Stimulated activated CD4-positive, alpha-beta T cell treated with anti-CD3 and anti-CD28 coated beads, Interleukin-4, amount 100 ng/mL, for 48 hours (primary cell): ENCODE data around the gene OR52N2.

Experiments
- DNase-seq, 2 donors: peaks; one replicate each; pipeline ENCODE4 v3.0.0-alpha.2; 2020; ENCODE audit warnings: low read depth in 2 of 2

OR52N2 gene

DNA sequence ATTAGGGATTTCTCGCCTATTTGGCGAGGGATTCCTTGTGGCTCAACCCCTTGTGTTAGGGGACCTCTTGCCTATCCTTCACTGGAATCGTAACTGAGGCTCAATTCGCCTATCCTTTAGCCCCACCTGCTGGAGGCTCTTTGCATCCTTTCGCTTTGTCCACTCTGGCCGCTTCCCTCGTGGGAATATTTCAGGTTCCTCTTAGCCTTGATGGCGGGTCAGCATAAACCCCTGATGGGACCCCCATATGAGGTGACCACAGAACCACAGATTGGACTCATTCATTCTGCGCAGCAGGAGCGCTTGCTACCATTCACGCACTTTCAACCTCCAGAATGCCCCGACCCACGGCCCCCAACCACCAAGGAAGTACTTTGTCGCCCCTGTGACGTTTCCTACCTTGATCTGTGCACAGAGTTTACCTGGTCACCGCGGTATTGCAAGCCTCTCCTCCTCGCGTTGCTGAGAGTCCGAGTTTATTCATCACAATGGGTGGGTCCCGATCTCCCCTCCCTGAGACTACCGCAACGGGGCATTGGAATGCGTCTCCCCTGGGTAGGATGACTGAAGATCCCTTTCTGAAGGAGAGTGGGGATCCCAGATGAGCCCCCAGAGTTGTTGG, at the start of gene OR52N2:
Gene OR52N2, plus strand, starts transcription at position 425 of the 622 bp plus-strand sequence. CDS start 11,412 bp downstream, outside the sequence.
- DNase-seq: peak; percentile 49 to 57

GRCh38 chr11:5767056-5767455, 41.7 kb upstream of the OR52N2 start:
- DNase-seq: no peak

- DNase-seq: no peak
These were observed 25.5 kb upstream of the OR52N2 start, which contains the start of gene OR52N5 for GRCh38 chr11:5783255-5783654. TSS of gene OR52N5 (minus strand) at chr11:5783355. CDS start at chr11:5778634, 4,721 bp downstream.

GRCh38 chr11:5791165-5791564, 17.6 kb upstream of the OR52N2 start, which contains the start of gene OR52N1:
TSS of gene OR52N1 (minus strand) at chr11:5791265. CDS start at chr11:5788816, 2,449 bp downstream.
- DNase-seq: no peak

- DNase-seq: no peak
These were observed 12.2 kb upstream of the OR52N2 start for GRCh38 chr11:5796541-5796940.

DNA sequence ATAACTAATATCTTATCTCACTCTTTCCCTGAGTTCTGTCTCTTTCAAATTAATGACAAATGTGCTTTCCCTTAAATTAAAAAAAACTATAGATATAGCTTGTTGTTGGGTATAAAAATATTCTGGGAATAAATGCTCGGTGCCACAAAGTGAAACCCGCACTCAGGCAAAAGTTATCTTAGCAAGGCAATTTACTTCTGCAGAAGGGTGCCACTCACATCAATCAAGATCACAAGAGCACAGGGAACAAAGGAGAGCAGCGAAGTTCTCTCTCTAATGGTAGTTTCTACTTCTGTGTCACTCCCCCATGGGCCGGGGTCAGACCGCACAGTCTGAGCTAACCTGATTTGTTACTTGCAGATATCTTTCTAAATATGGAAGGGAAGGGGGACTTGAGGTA, 4.7 kb upstream of the OR52N2 start:
- no peak for DNase-seq

- no peak for DNase-seq
These were observed 1.1 kb upstream of the OR52N2 start for GRCh38 chr11:5807580-5807979.

- no peak for DNase-seq
These were observed 397 bp downstream of the OR52N2 start for GRCh38 chr11:5809122-5809519.

DNA sequence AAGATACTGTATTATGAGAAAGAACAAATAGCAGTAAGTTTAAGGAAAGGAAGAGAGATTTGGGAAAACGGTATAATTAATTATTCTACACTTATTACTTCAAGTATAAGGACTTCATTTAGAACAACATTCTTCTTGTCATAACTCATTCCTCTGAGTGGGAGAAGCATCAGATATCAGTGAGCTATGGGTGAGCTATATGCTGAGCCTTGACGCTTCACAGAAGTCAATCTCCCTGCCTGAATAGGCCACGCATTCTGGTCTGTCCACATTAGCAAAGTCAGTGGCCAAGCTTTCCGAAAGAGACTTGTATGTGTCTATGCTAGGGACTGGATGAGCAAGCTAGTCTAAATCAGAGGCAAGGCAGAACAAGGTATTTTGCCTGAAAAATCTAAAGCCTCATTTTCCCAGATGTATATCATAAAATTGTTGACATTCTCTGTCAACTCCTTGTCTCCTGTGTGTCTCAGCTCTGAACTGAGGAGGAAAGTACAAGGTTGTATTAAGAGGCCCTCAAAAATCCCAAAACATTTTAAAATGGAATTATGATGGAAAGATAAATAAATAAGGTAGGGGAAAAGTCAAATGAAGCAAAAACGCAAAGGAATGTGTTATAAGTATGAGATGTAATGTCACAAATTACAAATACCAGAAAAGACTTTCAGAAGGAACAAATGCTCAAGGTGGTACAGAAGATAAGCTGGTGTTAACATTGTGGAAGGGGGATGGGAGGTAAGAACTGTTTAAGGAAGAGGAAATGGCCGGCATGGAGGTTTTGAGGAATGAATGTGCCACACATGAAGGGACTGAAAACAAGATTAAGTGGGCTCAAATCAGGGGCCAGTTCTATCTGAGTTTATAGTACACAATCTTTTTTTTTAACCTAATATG, 1.4 kb downstream of the OR52N2 start:
- DNase-seq: no peak

GRCh38 chr11:5815534-5815933, 6.8 kb downstream of the OR52N2 start:
- no peak for DNase-seq

- DNase-seq: no peak
These were observed 9.6 kb downstream of the OR52N2 start for GRCh38 chr11:5818245-5818886.

GRCh38 chr11:5831196-5831829, 22.6 kb downstream of the OR52N2 start:
- no peak for DNase-seq

- DNase-seq: no peak
These were observed 24.7 kb downstream of the OR52N2 start for GRCh38 chr11:5833446-5833845.

GRCh38 chr11:5837695-5838094, 29.0 kb downstream of the OR52N2 start:
- no peak for DNase-seq

DNA sequence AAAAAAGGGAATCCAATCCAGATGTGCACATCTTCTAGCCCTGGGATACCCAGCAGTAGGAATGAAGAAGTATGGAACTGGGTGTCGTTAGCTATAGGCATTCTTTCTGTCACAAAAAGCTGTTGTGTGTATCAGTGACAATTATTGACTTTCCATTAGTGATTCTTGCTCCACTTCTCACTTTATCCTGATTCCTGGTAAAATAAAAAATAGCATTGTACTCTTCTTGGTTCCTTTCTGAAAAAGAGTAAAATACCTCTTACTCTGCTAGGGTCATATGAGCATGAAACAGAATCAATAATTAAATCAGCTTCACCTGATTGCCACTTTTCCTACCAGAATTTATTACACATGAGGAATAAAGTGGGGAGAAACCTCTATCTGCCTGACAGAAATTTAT, 33.1 kb downstream of the OR52N2 start, which contains the start of gene OR52E6:
Gene OR52E6, minus strand, starts transcription at position 101 of the 400 bp plus-strand sequence. Its CDS starts 0 bp downstream, at position 101.
- DNase-seq: no peak

DNA sequence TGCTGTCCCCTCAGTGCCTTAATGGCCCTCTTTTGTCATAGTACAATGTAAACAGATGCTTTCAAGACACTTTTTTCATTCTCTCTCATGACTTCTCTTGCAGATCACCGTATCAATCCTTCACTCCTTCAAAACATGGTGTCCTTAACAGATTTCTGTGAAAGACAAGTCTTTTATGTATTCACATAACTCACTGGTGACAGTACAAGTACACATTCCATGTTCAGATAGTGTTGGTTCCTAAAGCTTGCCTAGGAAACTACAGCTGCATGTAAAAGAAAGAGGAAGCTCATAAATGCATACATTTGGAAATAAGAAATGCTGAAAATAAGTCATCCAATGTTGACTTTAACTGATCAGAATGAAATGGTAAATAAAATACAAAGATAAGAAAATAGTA, 38.0 kb downstream of the OR52N2 start:
- no peak for DNase-seq

GRCh38 chr11:5847711-5848110, 39.0 kb downstream of the OR52N2 start:
- DNase-seq: no peak

- DNase-seq: no peak
These were observed 42.3 kb downstream of the OR52N2 start for GRCh38 chr11:5851002-5851401.

DNA sequence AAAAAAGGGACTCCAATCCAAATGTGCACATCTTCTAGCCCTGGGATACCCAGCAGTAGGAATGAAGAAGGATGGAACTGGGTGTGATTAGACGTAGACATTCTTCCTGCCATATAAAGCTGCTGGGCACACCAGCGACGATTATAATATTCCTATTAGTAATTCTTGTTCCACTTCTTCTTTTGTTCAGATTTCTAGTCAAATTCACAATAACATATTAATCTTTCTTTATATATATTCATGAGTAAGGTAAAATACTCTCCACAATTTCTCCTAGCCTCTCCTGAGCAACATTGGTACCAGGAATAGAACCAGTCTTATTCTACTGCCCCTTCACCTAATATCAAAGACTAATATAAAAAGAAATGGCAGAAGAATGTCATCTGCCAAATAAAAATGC, 48.9 kb downstream of the OR52N2 start, which contains the start of gene OR52E8:
Gene OR52E8, minus strand, starts transcription at position 101 of the 400 bp plus-strand sequence. Its CDS starts 0 bp downstream, at position 101.
- DNase-seq: no peak

- no peak for DNase-seq
These were observed 57.1 kb downstream of the OR52N2 start for GRCh38 chr11:5865826-5866225.
